Measurements from ENCODE around the gene ECE2.

Gene ECE2

DNA sequence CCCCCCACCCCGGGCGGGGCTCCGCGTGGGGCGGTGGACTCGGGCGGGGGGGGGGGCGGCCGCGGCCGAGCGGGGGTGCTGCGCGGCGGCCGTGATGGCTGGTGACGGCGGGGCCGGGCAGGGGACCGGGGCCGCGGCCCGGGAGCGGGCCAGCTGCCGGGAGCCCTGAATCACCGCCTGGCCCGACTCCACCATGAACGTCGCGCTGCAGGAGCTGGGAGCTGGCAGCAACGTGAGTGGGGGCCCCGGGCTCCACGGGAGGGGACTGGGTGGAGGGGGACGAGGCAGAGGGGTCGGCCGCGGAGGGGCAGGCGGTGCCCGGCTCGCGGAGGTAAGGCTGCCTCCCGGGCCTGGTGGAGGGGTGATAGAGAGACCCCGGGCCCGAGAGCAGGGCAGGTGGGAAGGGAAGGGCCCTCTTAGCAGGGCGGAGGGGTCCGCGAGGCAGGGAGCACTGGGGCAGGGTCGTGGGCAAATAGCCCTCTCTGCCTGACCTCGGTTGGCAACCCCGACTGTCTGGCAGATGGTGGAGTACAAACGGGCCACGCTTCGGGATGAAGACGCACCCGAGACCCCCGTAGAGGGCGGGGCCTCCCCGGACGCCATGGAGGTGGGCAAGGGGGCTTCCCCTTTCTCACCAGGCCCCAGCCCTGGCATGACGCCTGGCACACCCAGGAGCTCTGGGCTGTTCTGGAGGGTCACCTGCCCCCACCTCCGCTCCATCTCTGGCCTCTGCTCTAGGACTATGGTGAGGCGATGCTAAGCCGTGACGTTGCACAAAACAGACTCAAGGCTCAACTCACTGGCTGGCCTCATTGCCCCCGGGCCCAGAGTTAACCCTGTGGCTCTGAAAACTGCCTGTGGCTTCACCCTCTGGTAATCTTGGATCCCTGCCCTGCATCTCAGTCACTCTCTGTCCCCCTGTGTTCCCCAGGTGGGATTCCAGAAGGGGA, at the start of gene ECE2:
Gene ECE2 (plus strand): TSS at position 62 of the 950 bp plus-strand sequence. CDS start 132 bp downstream, at position 194.
- DNase-seq = no peak

- DNase-seq = peak; percentile 55
These were observed 48.3 kb upstream of the ECE2 start for GRCh38 chr3:184227481-184227935.

GRCh38 chr3:184228376-184229137, 47.3 kb upstream of the ECE2 start:
- DNase-seq = no peak

DNA sequence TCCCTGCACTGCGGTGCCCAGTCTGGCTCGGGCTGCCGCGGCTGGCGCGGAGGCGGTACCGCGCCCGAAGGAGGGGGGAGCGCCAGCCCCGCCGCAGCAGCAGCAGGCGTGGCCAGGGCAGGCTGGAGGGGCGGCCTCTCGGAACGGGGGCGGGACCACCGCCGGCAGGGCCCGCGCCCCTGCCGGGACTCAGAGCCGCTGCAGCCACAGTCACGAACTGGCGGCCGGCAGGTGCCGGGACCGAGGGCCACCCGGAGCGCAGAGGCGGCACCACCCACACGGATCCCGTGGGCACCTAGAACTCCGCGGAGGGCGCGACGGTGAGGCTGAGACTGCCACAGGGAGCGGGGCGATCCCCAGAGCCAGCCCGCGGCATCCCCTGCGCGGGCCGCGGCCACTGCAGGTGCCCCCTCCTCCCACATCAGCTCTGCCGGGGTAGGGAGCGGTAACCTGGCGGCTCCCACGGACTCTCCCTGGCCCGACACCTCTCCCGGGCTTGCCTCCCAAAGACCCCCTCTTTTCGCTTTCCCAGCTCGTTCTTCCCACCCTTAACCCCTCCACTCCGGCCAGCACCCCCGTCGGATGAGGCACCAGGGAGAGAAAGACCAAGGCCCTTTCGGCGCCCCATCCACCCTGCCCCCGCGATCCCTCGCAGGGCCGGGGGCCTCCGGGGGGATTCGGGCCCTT, 46.3 kb upstream of the ECE2 start, which contains the start of gene VWA5B2:
Gene VWA5B2 (plus strand): TSS at position 192 of the 687 bp plus-strand sequence. CDS start 944 bp downstream, outside the sequence.
- peak; percentile 71 for DNase-seq

GRCh38 chr3:184230081-184230602, 45.7 kb upstream of the ECE2 start:
- peak; percentile 23 for DNase-seq

- no peak for DNase-seq
These were observed 45.0 kb upstream of the ECE2 start for GRCh38 chr3:184230603-184231528.

- DNase-seq = no peak
These were observed 44.2 kb upstream of the ECE2 start for GRCh38 chr3:184231671-184232070.

- DNase-seq = no peak
These were observed 42.5 kb upstream of the ECE2 start for GRCh38 chr3:184233127-184233843.

- DNase-seq = no peak
These were observed 41.6 kb upstream of the ECE2 start for GRCh38 chr3:184234224-184234623.

GRCh38 chr3:184234671-184235380, 41.0 kb upstream of the ECE2 start:
- DNase-seq = no peak

- no peak for DNase-seq
These were observed 40.3 kb upstream of the ECE2 start for GRCh38 chr3:184235381-184236032.

DNA sequence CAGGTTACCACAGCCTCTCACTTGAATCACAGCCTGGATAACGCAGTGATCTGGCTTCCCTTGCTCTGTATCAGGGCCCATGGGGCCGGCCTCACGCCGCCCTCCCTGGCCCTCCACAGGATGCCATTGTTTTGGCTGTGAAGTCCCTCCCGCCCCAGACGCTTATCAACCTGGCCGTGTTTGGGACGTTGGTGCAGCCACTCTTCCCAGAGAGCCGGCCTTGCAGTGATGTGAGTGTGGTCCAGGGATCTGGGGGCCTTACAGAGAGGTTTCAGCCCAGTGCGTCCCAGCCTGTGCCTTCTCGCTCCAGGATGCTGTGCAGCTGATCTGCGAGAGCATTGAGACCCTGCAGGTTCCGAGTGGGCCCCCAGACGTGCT, 39.8 kb upstream of the ECE2 start:
- no peak for DNase-seq

DNA sequence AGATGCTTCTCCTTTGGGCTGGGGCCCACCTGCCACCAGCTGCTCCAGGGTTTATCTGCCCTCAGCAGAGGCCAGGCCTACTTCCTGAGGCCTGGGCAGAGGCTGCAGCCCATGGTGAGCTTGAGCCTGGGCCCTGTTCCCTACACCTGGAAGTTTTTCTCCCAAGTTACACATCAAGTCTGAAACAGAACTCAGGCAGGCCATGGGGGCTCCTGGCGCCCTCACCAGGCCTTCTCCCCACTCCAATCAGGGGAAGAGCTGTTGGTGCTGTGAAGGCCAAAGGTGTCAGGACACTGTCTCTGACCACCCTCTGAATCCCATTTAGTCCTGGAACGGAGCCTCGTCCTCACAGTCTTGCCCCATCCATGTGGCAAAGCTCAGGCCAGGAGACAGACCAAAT, 39.2 kb upstream of the ECE2 start:
- DNase-seq = no peak

DNA sequence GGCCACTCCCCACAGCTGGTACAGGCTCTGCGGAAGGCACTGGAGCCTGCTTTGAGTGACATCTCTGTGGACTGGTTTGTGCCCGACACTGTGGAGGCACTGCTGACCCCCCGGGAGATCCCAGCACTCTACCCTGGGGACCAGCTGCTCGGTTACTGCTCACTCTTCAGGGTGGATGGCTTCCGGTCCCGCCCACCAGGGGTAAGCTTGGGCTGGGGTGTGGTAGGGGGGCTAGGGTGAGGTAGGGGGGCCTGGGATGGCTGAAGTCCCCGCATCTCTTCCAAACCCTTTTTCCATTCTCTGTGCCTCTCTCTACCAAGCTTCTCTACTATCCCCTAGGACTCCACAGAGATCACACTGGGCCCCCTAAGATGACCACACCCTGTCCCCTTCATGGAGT, 38.6 kb upstream of the ECE2 start:
- DNase-seq = no peak

GRCh38 chr3:184237807-184238206, 38.0 kb upstream of the ECE2 start:
- DNase-seq = no peak

- DNase-seq = no peak
These were observed 37.5 kb upstream of the ECE2 start for GRCh38 chr3:184238246-184238818.

DNA sequence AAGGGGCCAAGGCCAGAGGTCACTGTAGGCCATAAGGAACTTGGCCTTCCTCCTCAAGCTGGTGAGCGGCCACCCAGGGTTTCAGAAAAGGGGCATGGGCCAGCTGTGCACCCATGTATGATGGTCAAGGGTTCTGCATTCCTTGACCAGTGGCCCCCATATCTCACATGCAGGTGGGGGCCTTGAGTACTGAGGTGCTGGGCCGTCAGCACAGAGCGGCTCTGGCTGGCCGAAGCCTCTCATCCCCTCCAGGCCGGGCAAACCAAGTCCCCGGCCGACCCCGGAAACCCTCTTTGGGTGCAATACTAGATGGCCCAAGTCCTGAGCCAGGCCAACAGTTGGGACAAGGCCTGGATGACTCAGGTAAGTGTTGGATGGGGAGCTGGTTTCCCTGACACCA, 36.6 kb upstream of the ECE2 start:
- no peak for DNase-seq

DNA sequence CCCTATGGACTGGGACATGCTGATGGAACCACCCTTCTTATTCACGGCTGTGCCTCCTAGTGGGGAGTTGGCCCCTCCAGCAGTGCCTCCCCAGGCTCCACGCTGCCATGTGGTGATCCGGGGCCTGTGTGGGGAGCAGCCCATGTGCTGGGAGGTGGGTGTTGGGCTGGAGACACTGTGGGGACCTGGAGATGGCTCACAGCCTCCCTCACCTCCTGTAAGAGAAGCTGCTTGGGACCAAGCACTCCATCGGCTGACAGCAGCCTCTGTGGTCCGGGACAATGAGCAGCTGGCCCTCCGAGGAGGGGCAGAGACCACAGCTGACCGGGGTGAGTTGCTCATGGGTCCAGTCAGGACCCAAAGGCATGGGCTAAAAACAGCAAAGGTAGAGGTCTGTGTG, 36.1 kb upstream of the ECE2 start:
- no peak for DNase-seq

DNA sequence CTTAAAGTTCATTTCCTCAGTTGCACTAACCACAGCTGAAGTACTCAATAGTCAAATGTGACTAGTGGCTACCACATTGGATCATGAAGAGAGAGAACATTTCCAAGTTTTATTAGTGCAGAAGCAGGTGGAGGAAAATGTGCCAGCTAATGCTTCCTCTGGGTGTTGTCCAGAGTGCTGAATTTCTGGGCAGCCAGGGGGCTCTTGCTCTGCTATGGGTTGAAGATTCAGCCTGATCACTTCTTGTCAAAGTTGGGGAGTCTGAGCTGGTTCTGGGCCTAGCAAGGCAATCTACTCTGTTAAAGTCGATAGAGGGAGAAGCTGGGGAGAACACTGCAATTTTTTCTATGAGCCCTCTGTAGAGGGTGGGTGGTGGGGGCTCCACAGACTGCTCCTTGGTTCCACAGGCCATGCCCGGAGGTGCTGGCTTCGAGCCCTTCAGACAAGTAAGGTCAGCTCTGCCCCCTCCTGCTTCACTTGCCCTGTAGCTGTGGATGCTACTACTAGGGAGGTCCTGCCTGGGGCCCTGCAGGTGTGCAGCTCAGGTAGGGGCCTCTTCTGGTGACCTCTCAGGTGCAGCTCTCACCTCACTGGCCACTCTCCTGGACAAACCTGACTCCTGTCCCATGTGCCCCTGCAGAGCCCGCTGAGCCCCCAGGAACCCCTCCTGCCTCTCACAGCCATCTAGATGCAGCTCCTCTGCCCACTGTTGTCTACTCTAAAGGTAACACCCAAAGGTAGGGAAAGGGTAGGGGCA, 35.3 kb upstream of the ECE2 start:
- DNase-seq = no peak

Measured in stimulated activated CD4-positive, alpha-beta T cell treated with anti-CD3 and anti-CD28 coated beads, Interleukin-4, amount 100 ng/mL, for 1 hour (primary cell).